Cerebellar cortex (tissue), 1 donor: ENCODE results near the gene CHCHD6.

Experiments
- DNase-seq: peaks from one replicate; pipeline ENCODE4 v3.0.0-alpha.2; 2015; ENCODE audit warnings: low spot score

The CHCHD6 gene

GRCh38 chr3:126992776-126993175 lies 288.7 kb downstream of the CHCHD6 start:
- DNase-seq: no peak

- DNase-seq: no peak
Observed at GRCh38 chr3:126993436-126993835, 289.4 kb downstream of the CHCHD6 start.

- DNase-seq: peak; percentile 29
Observed at GRCh38 chr3:126994661-126995245, 290.7 kb downstream of the CHCHD6 start.

GRCh38 chr3:126995254-126995780 lies 291.3 kb downstream of the CHCHD6 start:
- no peak for DNase-seq

- DNase-seq: no peak
Observed at GRCh38 chr3:126995926-126996512, 292.0 kb downstream of the CHCHD6 start.

- no peak for DNase-seq
Observed at GRCh38 chr3:126996905-126997304, 292.9 kb downstream of the CHCHD6 start.

GRCh38 chr3:126997455-126998038 lies 293.5 kb downstream of the CHCHD6 start:
- no peak for DNase-seq

- no peak for DNase-seq
Observed at GRCh38 chr3:126998320-126998719, 294.3 kb downstream of the CHCHD6 start.

GRCh38 chr3:126998728-126999127 lies 294.7 kb downstream of the CHCHD6 start:
- DNase-seq: no peak

GRCh38 chr3:126999383-126999782 lies 295.3 kb downstream of the CHCHD6 start:
- no peak for DNase-seq

GRCh38 chr3:127000119-127000518 lies 296.1 kb downstream of the CHCHD6 start:
- no peak for DNase-seq

GRCh38 chr3:127000761-127001160 lies 296.7 kb downstream of the CHCHD6 start:
- no peak for DNase-seq

GRCh38 chr3:127001486-127002194 lies 297.6 kb downstream of the CHCHD6 start:
- DNase-seq: no peak

GRCh38 chr3:127002195-127003174 lies 298.4 kb downstream of the CHCHD6 start:
- no peak for DNase-seq

- DNase-seq: no peak
Observed at GRCh38 chr3:127003175-127003555, 299.1 kb downstream of the CHCHD6 start.

- no peak for DNase-seq
Observed at GRCh38 chr3:127003601-127004280, 299.7 kb downstream of the CHCHD6 start.

GRCh38 chr3:127004641-127005397 lies 300.8 kb downstream of the CHCHD6 start:
- no peak for DNase-seq

- DNase-seq: peak; percentile 56
Observed at GRCh38 chr3:127005864-127006500, 301.9 kb downstream of the CHCHD6 start.

- DNase-seq: peak; percentile 21
Observed at GRCh38 chr3:127006781-127007436, 302.9 kb downstream of the CHCHD6 start.
